ENCODE data around the gene SINHCAF.

Gene SINHCAF

DNA sequence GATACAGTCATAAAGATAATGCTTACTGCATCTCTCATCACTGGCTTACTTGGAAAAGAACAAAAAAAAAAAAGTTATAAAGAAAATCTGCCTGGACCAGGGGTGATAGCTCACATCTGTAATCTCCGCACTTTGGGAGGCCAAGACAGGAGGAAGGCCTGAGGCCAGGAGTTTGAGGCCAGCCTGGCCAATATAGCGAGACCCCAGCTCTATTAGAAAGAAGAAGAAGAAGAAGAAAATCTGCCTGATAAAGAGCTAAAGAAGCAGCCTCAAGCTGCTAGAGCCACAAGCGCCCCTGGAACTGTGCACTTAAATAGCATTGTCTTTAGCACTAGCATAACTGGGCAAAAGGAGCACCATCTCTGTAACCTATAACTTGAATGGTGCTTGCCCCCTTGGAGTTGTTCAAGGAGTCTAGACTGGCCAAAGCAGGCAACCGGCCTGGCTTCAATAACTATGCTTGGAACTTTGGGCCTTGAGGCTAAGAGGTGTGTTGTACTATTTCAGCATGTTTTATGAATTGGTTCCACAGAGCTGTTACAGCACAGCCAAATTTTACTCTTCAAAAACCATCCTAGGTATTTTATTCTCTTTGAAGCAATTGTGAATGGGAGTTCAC is 53.2 kb downstream of the SINHCAF start:
- ATAC-seq = no peak; the same call in 2 of the 3 replicates
- TF ChIP-seq RARB (CRISPR knock-in tag; IDR thresholded peaks at IDR 0.05) (no peak), ARNTL (CRISPR knock-in tag; IDR thresholded peaks at IDR 0.05; ENCODE audit: borderline replicate concordance, low read depth) (no peak), TOX (CRISPR knock-in tag; IDR thresholded peaks at IDR 0.05; ENCODE audit: borderline replicate concordance) (no peak), ZNF565 (CRISPR knock-in tag; conservative IDR thresholded peaks at IDR 0.05; ENCODE audit: low read depth) (no peak), ZNF8 (CRISPR knock-in tag; IDR thresholded peaks at IDR 0.05) (no peak), ZC3H10 (CRISPR knock-in tag; IDR thresholded peaks at IDR 0.05) (no peak), GLIS3 (CRISPR knock-in tag; IDR thresholded peaks at IDR 0.05) (no peak), ZFP3 (CRISPR knock-in tag; IDR thresholded peaks at IDR 0.05) (no peak), OSR1 (CRISPR knock-in tag; IDR thresholded peaks at IDR 0.05) (no peak), BACH2 (CRISPR knock-in tag; IDR thresholded peaks at IDR 0.05; ENCODE audit: borderline replicate concordance) (no peak), PPARA (CRISPR knock-in tag; IDR thresholded peaks at IDR 0.05; ENCODE audit: borderline replicate concordance) (no peak), CSRNP3 (CRISPR knock-in tag; IDR thresholded peaks at IDR 0.05) (no peak), TCF4 (CRISPR knock-in tag; IDR thresholded peaks at IDR 0.05; ENCODE audit: borderline replicate concordance) (no peak), SNAI2 (CRISPR knock-in tag; IDR thresholded peaks at IDR 0.05) (no peak), ESRRG (CRISPR knock-in tag; IDR thresholded peaks at IDR 0.05) (no peak), PATZ1 (CRISPR knock-in tag; IDR thresholded peaks at IDR 0.05; ENCODE audit: borderline replicate concordance) (no peak)
- TF ChIP-seq, protein P1, sequence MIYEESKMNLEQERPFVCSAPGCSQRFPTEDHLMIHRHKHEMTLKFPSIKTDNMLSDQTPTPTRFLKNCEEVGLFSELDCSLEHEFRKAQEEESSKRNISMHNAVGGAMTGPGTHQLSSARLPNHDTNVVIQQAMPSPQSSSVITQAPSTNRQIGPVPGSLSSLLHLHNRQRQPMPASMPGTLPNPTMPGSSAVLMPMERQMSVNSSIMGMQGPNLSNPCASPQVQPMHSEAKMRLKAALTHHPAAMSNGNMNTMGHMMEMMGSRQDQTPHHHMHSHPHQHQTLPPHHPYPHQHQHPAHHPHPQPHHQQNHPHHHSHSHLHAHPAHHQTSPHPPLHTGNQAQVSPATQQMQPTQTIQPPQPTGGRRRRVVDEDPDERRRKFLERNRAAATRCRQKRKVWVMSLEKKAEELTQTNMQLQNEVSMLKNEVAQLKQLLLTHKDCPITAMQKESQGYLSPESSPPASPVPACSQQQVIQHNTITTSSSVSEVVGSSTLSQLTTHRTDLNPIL (CRISPR knock-in tag; IDR thresholded peaks at IDR 0.05; ENCODE audit: low read depth) = no peak
- TF ChIP-seq, protein P2, sequence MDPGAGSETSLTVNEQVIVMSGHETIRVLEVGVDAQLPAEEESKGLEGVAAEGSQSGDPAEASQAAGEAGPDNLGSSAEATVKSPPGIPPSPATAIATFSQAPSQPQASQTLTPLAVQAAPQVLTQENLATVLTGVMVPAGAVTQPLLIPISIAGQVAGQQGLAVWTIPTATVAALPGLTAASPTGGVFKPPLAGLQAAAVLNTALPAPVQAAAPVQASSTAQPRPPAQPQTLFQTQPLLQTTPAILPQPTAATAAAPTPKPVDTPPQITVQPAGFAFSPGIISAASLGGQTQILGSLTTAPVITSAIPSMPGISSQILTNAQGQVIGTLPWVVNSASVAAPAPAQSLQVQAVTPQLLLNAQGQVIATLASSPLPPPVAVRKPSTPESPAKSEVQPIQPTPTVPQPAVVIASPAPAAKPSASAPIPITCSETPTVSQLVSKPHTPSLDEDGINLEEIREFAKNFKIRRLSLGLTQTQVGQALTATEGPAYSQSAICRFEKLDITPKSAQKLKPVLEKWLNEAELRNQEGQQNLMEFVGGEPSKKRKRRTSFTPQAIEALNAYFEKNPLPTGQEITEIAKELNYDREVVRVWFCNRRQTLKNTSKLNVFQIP (CRISPR knock-in tag; IDR thresholded peaks at IDR 0.05; ENCODE audit: borderline replicate concordance, low read depth) = no peak

GRCh38 chr12:31267966-31268365 is 58.0 kb downstream of the SINHCAF start:
- no peak for ATAC-seq
- no peak for TF ChIP-seq TCF4 (CRISPR knock-in tag; IDR thresholded peaks at IDR 0.05; ENCODE audit: borderline replicate concordance)

GRCh38 chr12:31265722-31266121 is 60.2 kb downstream of the SINHCAF start:
- ATAC-seq = no peak
- TF ChIP-seq ZNF70 (CRISPR knock-in tag; IDR thresholded peaks at IDR 0.05) (no peak), GLIS3 (CRISPR knock-in tag; IDR thresholded peaks at IDR 0.05) (no peak), TOX (CRISPR knock-in tag; IDR thresholded peaks at IDR 0.05; ENCODE audit: borderline replicate concordance) (no peak), ISL1 (CRISPR knock-in tag; IDR thresholded peaks at IDR 0.05) (no peak), ESRRG (CRISPR knock-in tag; IDR thresholded peaks at IDR 0.05) (no peak), RARB (CRISPR knock-in tag; IDR thresholded peaks at IDR 0.05) (no peak), CSRNP3 (CRISPR knock-in tag; IDR thresholded peaks at IDR 0.05) (no peak), ZFP3 (CRISPR knock-in tag; IDR thresholded peaks at IDR 0.05) (no peak), ZFP30 (CRISPR knock-in tag; IDR thresholded peaks at IDR 0.05) (no peak), PATZ1 (CRISPR knock-in tag; IDR thresholded peaks at IDR 0.05; ENCODE audit: borderline replicate concordance) (no peak), ZNF8 (CRISPR knock-in tag; IDR thresholded peaks at IDR 0.05) (no peak), BACH2 (CRISPR knock-in tag; IDR thresholded peaks at IDR 0.05; ENCODE audit: borderline replicate concordance) (no peak), TCF4 (CRISPR knock-in tag; IDR thresholded peaks at IDR 0.05; ENCODE audit: borderline replicate concordance) (no peak), OSR1 (CRISPR knock-in tag; IDR thresholded peaks at IDR 0.05) (no peak), ZC3H10 (CRISPR knock-in tag; IDR thresholded peaks at IDR 0.05) (no peak)
- TF ChIP-seq, protein P3, sequence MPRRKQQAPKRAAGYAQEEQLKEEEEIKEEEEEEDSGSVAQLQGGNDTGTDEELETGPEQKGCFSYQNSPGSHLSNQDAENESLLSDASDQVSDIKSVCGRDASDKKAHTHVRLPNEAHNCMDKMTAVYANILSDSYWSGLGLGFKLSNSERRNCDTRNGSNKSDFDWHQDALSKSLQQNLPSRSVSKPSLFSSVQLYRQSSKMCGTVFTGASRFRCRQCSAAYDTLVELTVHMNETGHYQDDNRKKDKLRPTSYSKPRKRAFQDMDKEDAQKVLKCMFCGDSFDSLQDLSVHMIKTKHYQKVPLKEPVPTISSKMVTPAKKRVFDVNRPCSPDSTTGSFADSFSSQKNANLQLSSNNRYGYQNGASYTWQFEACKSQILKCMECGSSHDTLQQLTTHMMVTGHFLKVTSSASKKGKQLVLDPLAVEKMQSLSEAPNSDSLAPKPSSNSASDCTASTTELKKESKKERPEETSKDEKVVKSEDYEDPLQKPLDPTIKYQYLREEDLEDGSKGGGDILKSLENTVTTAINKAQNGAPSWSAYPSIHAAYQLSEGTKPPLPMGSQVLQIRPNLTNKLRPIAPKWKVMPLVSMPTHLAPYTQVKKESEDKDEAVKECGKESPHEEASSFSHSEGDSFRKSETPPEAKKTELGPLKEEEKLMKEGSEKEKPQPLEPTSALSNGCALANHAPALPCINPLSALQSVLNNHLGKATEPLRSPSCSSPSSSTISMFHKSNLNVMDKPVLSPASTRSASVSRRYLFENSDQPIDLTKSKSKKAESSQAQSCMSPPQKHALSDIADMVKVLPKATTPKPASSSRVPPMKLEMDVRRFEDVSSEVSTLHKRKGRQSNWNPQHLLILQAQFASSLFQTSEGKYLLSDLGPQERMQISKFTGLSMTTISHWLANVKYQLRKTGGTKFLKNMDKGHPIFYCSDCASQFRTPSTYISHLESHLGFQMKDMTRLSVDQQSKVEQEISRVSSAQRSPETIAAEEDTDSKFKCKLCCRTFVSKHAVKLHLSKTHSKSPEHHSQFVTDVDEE (CRISPR knock-in tag; IDR thresholded peaks at IDR 0.05) = no peak
- TF ChIP-seq, protein P2 (CRISPR knock-in tag; IDR thresholded peaks at IDR 0.05; ENCODE audit: borderline replicate concordance, low read depth) = no peak

Data from SK-N-SH treated with all-trans-retinoic acid at 6 μM for 48 hours (cell line).